Posterior cingulate gyrus (tissue), 11 donors: ENCODE measurements around the gene TDRKH.

ENCODE experiments used
- DNase-seq, 10 donors: peaks; one replicate each; pipeline versions ENCODE4 v3.0.0 to v3.0.0-alpha.2; 2020 to 2021; ENCODE audit warnings: mixed read lengths in 3 of 10
- intact Hi-C: fragments of 100-400 bp; cut with DNase I; formaldehyde crosslinking; loops from one replicate; pipeline ENCODE4 v1.15.1; 2023

The TDRKH gene

GRCh38 chr1:151728151-151729054 is 61.9 kb downstream of the TDRKH start:
- DNase-seq, result peak; percentile 37 to 94 (median 60)

GRCh38 chr1:151723726-151724370 is 66.5 kb downstream of the TDRKH start:
- no peak for DNase-seq
- intact Hi-C loops, result no loop called here

More at GRCh38 chr1:151728151-151729054, 61.9 kb downstream of the TDRKH start:
- intact Hi-C loops, result no loop called here
